ENCODE measurements around the gene SPINDOC. TPM values are rescaled to one million over a fixed set of nuclear protein-coding genes. Genes with fewer than 3 reads are reported as not detected.
"Not testable (repeated sequence)": the region's sequence is repeated elsewhere in the genome, so short reads cannot be mapped to it uniquely, and the experiment has no call there.

Gene SPINDOC
- total and polyA plus RNA-seq, 11 donors = 7.8 to 12.0 (median 10.9) TPM

GRCh38 chr11:63855975-63856374, 42.7 kb downstream of the SPINDOC start:
- Histone ChIP-seq H3K27ac (peak overlapping the region in 1 of 12 donors; percentile 66), H3K4me1 (peaks cover 5 to 79% (median 22%) of the 10 kb centered on the region in 12 donors), H3K27me3 (no peaks in the 10 kb centered on the region), H3K9me3 (no peaks in the 10 kb centered on the region), H3K4me3 (no peak overlapping the region), H3K36me3 (peaks cover 0 to 28% (median 15%) of the 10 kb centered on the region in 9 donors)
- DNase-seq (no peak), ATAC-seq (no peak)
- 84 to 89% (median 88%) methylated on average over 2 of the region's 2 CpGs for WGBS, 4 donors
- TF ChIP-seq CTCF (IDR thresholded peaks at IDR 0.05) (no peak), POLR2A (IDR thresholded peaks at IDR 0.05) (no peak)
- intact Hi-C loops (cut with DNase I) = no loop called here

GRCh38 chr11:63858628-63859550, 45.6 kb downstream of the SPINDOC start:
- Histone ChIP-seq H3K27me3 (no peaks in the 10 kb centered on the region), H3K27ac (peak overlapping the region in 9 of 12 donors; percentile 2 to 61 (median 23)), H3K36me3 (peaks cover 0 to 32% (median 23%) of the 10 kb centered on the region in 9 donors), H3K4me1 (peaks cover 0 to 66% (median 16%) of the 10 kb centered on the region in 12 donors), H3K9me3 (no peaks in the 10 kb centered on the region), H3K4me3 (no peak overlapping the region)
- intact Hi-C loops (cut with DNase I) = no loop called here
- ATAC-seq (peak; percentile 40 to 88 (median 84)), DNase-seq (peak in 2 of 5 donors; percentile 48 to 59)
- no peak for TF ChIP-seq CTCF (IDR thresholded peaks at IDR 0.05)
- no peak for TF ChIP-seq POLR2A (IDR thresholded peaks at IDR 0.05)
- WGBS, 4 donors = 73 to 80% (median 77%) methylated on average over 11 of the region's 11 CpGs

GRCh38 chr11:63862923-63863322, 49.7 kb downstream of the SPINDOC start:
- TF ChIP-seq POLR2A (IDR thresholded peaks at IDR 0.05) = no peak
- no peak for TF ChIP-seq CTCF (IDR thresholded peaks at IDR 0.05)
- DNase-seq (no peak), ATAC-seq (no peak)
- peak overlapping the region in 1 of 12 donors; percentile 46 for H3K27ac ChIP-seq
- H3K9me3 ChIP-seq = no peaks in the 10 kb centered on the region
- peaks cover 0 to 32% (median 18%) of the 10 kb centered on the region in 9 donors for H3K36me3 ChIP-seq
- WGBS, 4 donors = 56 to 65% (median 56%) methylated on average over 4 of the region's 4 CpGs
- no peak overlapping the region for H3K4me3 ChIP-seq
- intact Hi-C loops (cut with DNase I) = no loop called here
- peaks cover 5 to 68% (median 34%) of the 10 kb centered on the region in 12 donors for H3K4me1 ChIP-seq
- no peaks in the 10 kb centered on the region for H3K27me3 ChIP-seq

- Histone ChIP-seq H3K4me1 (peaks cover 4 to 68% (median 38%) of the 10 kb centered on the region in 12 donors), H3K36me3 (peaks cover 0 to 32% (median 18%) of the 10 kb centered on the region in 9 donors)
- WGBS, 4 donors = 96 to 98% (median 97%) methylated on average over 6 of the region's 6 CpGs
- DNase-seq; H3K4me3 ChIP-seq; H3K27me3 ChIP-seq; H3K27ac ChIP-seq; ATAC-seq; H3K9me3 ChIP-seq; intact Hi-C loops (cut with DNase I): not testable (repeated sequence)
Measured at GRCh38 chr11:63863620-63864019, 50.4 kb downstream of the SPINDOC start.

Measured in heart left ventricle (tissue), 16 donors.